Astrocyte (in vitro differentiated cells and primary cell): ENCODE results near the gene RHBDL1.

Experiments
- CTCF ChIP-seq: IDR thresholded peaks from 2 replicates; pipeline ENCODE4 v1.5.1; 2011; ENCODE audit warnings: low read depth, mild to moderate bottlenecking, inconsistent platforms, low read length, moderate library complexity; ENCODE audit not compliant: insufficient read depth
- EZH2 ChIP-seq: IDR thresholded peaks from 2 replicates; pipeline ENCODE4 v1.6.1; 2012; ENCODE audit warnings: mild to moderate bottlenecking, low read length, inconsistent platforms; ENCODE audit not compliant: insufficient read depth

- TF ChIP-seq CTCF (no peak), EZH2 (no peak)
Measured at GRCh38 chr16:641326-642188, 33.9 kb upstream of the RHBDL1 start, which contains the start of gene MCRIP2.
